HepG2 (cell line): ENCODE results near the gene GRM8. TPM values are rescaled to one million over a fixed set of nuclear protein-coding genes. Genes with fewer than 3 reads are reported as not detected.

Experiments
- ATAC-seq: fragments of 200-7000 bp; cut with Tn5 transposase; 3 replicates; pipeline ENCODE4 v1.9.1; 2020; ENCODE audit warnings: mild to moderate bottlenecking, moderate library complexity
- BruUV-seq: library from RNA; stranded (reverse); fragments of 400-500 nt; replicated peaks from 2 replicates; lab custom pipeline; 2021; lab: Mats Ljungman, UMichigan
- CTCF ChIA-PET: fragments of 300-600 bp; formaldehyde crosslinking; extraction: SDS; loops from one replicate; lab custom pipeline; 2021; ENCODE audit warnings: low total read pairs, inconsistent platforms, low intra/inter-chr PET ratio; lab: Yijun Ruan, JAX
- POLR2A ChIA-PET: fragments of 350-600 bp; sonication (Branson Sonifier 250); formaldehyde crosslinking; loops from one replicate; lab custom pipeline; 2020; ENCODE audit warnings: antibody characterized with exemption, inconsistent platforms; lab: Yijun Ruan, JAX
- DNase-seq: peaks from one replicate; pipeline ENCODE4 v3.0.0-alpha.2; 2015; ENCODE audit warnings: low spot score
- FAIRE-seq: peaks from 3 replicates; lab custom pipeline; 2011; peaks lifted over from hg19 to GRCh38; lab: Jason Lieb, UNC
- H2AFZ ChIP-seq: one replicate; pipeline ENCODE4 v1.6.1; 2011; ENCODE audit warnings: low read length, inconsistent platforms
- H3K27ac ChIP-seq: fragments of 300-600 bp; 3 replicates; pipeline ENCODE4 v1.8.0; 2011; ENCODE audit warnings: mixed run types, mild to moderate bottlenecking, mixed read lengths, low read length, inconsistent platforms; ENCODE audit not compliant: insufficient read depth; ENCODE audit errors: extremely low read length
- H3K27me3 ChIP-seq, 2 experiments: fragments of 200-600 bp in 1 of 2; 2 replicates in 1 of 2; 3 replicates in 1 of 2; pipeline versions ENCODE4 v1.6.0 to v1.8.0; 2011; ENCODE audit warnings: low read length in 2 of 2, mild to moderate bottlenecking in 2 of 2, moderate library complexity in 2 of 2, inconsistent platforms in 1 of 2; ENCODE audit not compliant: insufficient read depth in 2 of 2, control insufficient read depth in 1 of 2
- H3K36me3 ChIP-seq, 2 experiments: fragments of 200-600 bp in 1 of 2; replicated peaks in 1 of 2; 2 replicates in 1 of 2; 3 replicates in 1 of 2; pipeline versions ENCODE4 v1.5.1 to v1.8.0; 2011; ENCODE audit warnings: low read length in 2 of 2, inconsistent platforms in 1 of 2; ENCODE audit not compliant: insufficient read depth in 2 of 2, control insufficient read depth in 1 of 2
- H3K4me1 ChIP-seq: 2 replicates; pipeline ENCODE4 v1.5.1; 2012; ENCODE audit warnings: low read length, inconsistent platforms; ENCODE audit not compliant: insufficient read depth
- H3K4me2 ChIP-seq: 2 replicates; pipeline ENCODE4 v1.6.0; 2011; ENCODE audit warnings: low read depth, low read length, inconsistent platforms
- H3K4me3 ChIP-seq, 3 experiments: fragments of 200-600 bp in 1 of 3; sonication (generic), shearing (Covaris generic) in 1 of 3; replicated peaks in 1 of 3; 2 replicates each; pipeline ENCODE4 v1.5.1; 2011 to 2016; ENCODE audit warnings: low read length in 3 of 3, inconsistent platforms in 2 of 3, low read depth in 2 of 3, mild to moderate bottlenecking in 2 of 3, control low read depth in 1 of 3, mixed read lengths in 1 of 3; ENCODE audit not compliant: insufficient read depth in 1 of 3
- H3K79me2 ChIP-seq: one replicate; pipeline ENCODE4 v1.6.1; 2011; ENCODE audit warnings: low read length, inconsistent platforms; ENCODE audit not compliant: insufficient read depth
- H3K9ac ChIP-seq: 2 replicates; pipeline ENCODE4 v1.6.0; 2011; ENCODE audit warnings: mild to moderate bottlenecking, low read depth, low read length, inconsistent platforms; ENCODE audit not compliant: insufficient read depth
- H3K9me3 ChIP-seq: 2 replicates; pipeline ENCODE4 v1.5.1; 2012; ENCODE audit warnings: mild to moderate bottlenecking, low read length
- H4K20me1 ChIP-seq: 2 replicates; pipeline ENCODE4 v1.6.0; 2011; ENCODE audit warnings: inconsistent platforms, mild to moderate bottlenecking, low read length, moderate library complexity; ENCODE audit not compliant: insufficient read depth
- EHMT2 ChIP-seq: fragments of 200-600 bp; sonication (generic); IDR thresholded peaks from 2 replicates; pipeline ENCODE4 v1.7.0; 2017; ENCODE audit warnings: antibody characterized with exemption, low read depth, low read length, borderline replicate concordance
- RARG ChIP-seq: sonication (generic); formaldehyde crosslinking; IDR thresholded peaks from 2 replicates; pipeline ENCODE4 v1.4.0; 2020; ENCODE audit warnings: low read depth, mild to moderate bottlenecking, missing genetic modification reagents
- SIX1 ChIP-seq: sonication (generic); formaldehyde crosslinking; IDR thresholded peaks from 2 replicates; pipeline ENCODE4 v1.4.0; 2020; ENCODE audit warnings: missing genetic modification reagents, borderline replicate concordance
- ZNF251 ChIP-seq: sonication (generic); formaldehyde crosslinking; IDR thresholded peaks from 2 replicates; pipeline ENCODE4 v1.9.0; 2021; ENCODE audit warnings: mild to moderate bottlenecking, missing genetic modification reagents
- ZNF362 ChIP-seq: sonication (generic); formaldehyde crosslinking; IDR thresholded peaks from 2 replicates; pipeline ENCODE4 v1.4.0; 2020; ENCODE audit warnings: missing genetic modification reagents, mild to moderate bottlenecking, borderline replicate concordance
- WGBS: methylation state at CpG from one replicate; pipeline ENCODE4 v1.1.6; 2017; ENCODE audit warnings: low lambda C conversion rate; 5-methylcytosine and 5-hydroxymethylcytosine counted together
- in situ Hi-C: cut with HindIII; loops from 2 replicates; pipeline ENCODE4 v1.10.0; 2017; ENCODE audit warnings: low pct_unique_long_range_greater_than_20kb; ENCODE audit not compliant: extremely low pct_ligation_motif_present
- intact Hi-C: fragments of 100-400 bp; cut with micrococcal nuclease; formaldehyde crosslinking; loops from one replicate; pipeline ENCODE4 v1.10.0; 2022; ENCODE audit not compliant: unreplicated experiment
- polyA plus RNA-seq, 8 experiments: library from polyadenylated mRNA; depleted of rRNA in 3 of 8; stranded (reverse) in 7 of 8; unstranded in 1 of 8; fragments of >200 nt; fragmentation: Illumina TruSeq in 4 of 8; extraction: Trizol in 4 of 8; gene quantifications; 2 replicates each; pipeline versions ENCODE4 v1.2.1 to v1.2.3, GENCODE V29; 2011 to 2016; ENCODE audit warnings: low read depth in 4 of 8, missing spikeins in 1 of 8, mixed read lengths in 1 of 8; ENCODE audit not compliant: insufficient read depth in 1 of 8
- total RNA-seq, 5 experiments: library from RNA; depleted of rRNA; stranded (reverse); fragments of >200 nt; fragmentation: Illumina TruSeq; extraction: Trizol; gene quantifications; 2 replicates each; pipeline ENCODE4 v1.2.3, GENCODE V29; 2016; ENCODE audit warnings: low read depth in 1 of 5
- TF ChIP-seq, protein P1 (sequence below): sonication (generic); formaldehyde crosslinking; IDR thresholded peaks from 2 replicates; pipeline ENCODE4 v1.4.0; 2020; ENCODE audit warnings: missing genetic modification reagents

GRM8 gene
- total and polyA plus RNA-seq, 2 of the 13 experiments (the other 11 are each of a cell fraction or from before 2014, with no cell fraction given): not detected

GRCh38 chr7:126715076-126715475 is 537.7 kb downstream of the GRM8 start:
- Histone ChIP-seq H3K79me2 (no peaks in the 10 kb centered on the region), H3K9ac (no peak overlapping the region), H3K9me3 (no peaks in the 10 kb centered on the region; the same call in 1 of the 2 replicates), H3K4me2 (no peak overlapping the region), H3K4me1 (no peaks in the 10 kb centered on the region), H2AFZ (no peak overlapping the region), H3K4me3 (no peak overlapping the region), H3K27ac (no peak overlapping the region), H3K27me3 (no peaks in the 10 kb centered on the region), H4K20me1 (no peaks in the 10 kb centered on the region), H3K36me3 (no peaks in the 10 kb centered on the region)
- no peak for DNase-seq
- ChIA-PET POLR2A (no interaction called here), CTCF (no interaction called here)
- in situ Hi-C loops: no loop called here
- WGBS: 0% methylated on average over 2 of the region's 2 CpGs
- no peak for ATAC-seq
- intact Hi-C loops: no loop called here
- no peak for TF ChIP-seq ZNF362 (CRISPR knock-in tag)
- TF ChIP-seq SIX1: no peak
- no TSS peak for BruUV-seq
- no peak for FAIRE-seq

DNA sequence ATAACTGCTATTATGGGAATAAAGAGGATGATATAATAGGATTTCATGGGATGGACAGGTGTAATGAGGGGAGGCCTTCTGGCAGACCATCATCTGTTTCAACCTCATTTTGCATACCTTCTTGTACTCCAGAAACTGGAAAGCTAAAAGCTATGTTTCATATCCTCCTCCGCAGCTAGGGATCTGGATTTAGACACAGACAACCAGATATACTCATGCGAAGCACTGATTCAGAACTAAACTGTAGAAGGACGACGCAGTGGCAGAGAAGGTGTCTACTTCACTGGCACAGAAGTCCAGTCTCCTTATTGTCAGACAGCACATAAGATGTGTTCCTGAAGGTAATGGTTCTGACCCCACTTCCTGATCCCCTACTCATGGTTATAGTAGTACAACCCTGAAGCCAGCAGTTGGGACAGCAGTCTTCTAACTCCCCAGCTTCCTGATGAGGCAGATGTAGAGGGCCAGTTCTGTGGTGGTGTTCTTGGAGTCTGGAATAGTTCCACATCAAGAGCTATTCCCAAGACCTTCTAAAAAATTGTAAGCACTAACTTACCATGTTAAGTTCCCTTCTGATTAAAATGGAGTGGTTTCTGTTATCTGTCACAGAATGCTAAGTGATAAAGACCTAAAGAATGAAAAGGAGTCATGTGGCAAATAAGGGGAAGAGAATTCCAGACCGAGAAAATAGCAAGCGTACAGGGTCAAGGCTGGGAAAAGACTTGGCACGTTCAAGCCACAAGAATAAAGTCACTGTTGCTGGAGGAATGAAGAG is 550.3 kb downstream of the GRM8 start:
- no peak overlapping the region for H2AFZ ChIP-seq
- H3K4me3 ChIP-seq: no peak overlapping the region
- POLR2A ChIA-PET: no interaction called here
- whole genome bisulfite sequencing: 26% methylated on average over 7 of the region's 7 CpGs
- no peak for FAIRE-seq
- intact Hi-C loops: no loop called here
- TF ChIP-seq RARG (CRISPR knock-in tag) (no peak), EHMT2 (no peak), ZNF251 (CRISPR knock-in tag) (no peak)
- TF ChIP-seq, protein P1, sequence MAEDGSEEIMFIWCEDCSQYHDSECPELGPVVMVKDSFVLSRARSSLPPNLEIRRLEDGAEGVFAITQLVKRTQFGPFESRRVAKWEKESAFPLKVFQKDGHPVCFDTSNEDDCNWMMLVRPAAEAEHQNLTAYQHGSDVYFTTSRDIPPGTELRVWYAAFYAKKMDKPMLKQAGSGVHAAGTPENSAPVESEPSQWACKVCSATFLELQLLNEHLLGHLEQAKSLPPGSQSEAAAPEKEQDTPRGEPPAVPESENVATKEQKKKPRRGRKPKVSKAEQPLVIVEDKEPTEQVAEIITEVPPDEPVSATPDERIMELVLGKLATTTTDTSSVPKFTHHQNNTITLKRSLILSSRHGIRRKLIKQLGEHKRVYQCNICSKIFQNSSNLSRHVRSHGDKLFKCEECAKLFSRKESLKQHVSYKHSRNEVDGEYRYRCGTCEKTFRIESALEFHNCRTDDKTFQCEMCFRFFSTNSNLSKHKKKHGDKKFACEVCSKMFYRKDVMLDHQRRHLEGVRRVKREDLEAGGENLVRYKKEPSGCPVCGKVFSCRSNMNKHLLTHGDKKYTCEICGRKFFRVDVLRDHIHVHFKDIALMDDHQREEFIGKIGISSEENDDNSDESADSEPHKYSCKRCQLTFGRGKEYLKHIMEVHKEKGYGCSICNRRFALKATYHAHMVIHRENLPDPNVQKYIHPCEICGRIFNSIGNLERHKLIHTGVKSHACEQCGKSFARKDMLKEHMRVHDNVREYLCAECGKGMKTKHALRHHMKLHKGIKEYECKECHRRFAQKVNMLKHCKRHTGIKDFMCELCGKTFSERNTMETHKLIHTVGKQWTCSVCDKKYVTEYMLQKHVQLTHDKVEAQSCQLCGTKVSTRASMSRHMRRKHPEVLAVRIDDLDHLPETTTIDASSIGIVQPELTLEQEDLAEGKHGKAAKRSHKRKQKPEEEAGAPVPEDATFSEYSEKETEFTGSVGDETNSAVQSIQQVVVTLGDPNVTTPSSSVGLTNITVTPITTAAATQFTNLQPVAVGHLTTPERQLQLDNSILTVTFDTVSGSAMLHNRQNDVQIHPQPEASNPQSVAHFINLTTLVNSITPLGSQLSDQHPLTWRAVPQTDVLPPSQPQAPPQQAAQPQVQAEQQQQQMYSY (CRISPR knock-in tag): no peak
- H3K9me3 ChIP-seq: peaks cover 13% of the 10 kb centered on the region; the same call in 1 of the 2 replicates
- in situ Hi-C loops: no loop called here
- no peak for DNase-seq
- H3K79me2 ChIP-seq: no peaks in the 10 kb centered on the region
- no peaks in the 10 kb centered on the region for H3K36me3 ChIP-seq
- no TSS peak for BruUV-seq
- no peak for ATAC-seq
- H3K27me3 ChIP-seq: no peaks in the 10 kb centered on the region
- H3K27ac ChIP-seq: no peak overlapping the region
- no peaks in the 10 kb centered on the region for H4K20me1 ChIP-seq
- no peaks in the 10 kb centered on the region for H3K4me1 ChIP-seq
- H3K4me2 ChIP-seq: no peak overlapping the region
- CTCF ChIA-PET: no interaction called here
- no peak overlapping the region for H3K9ac ChIP-seq
